Hepatocyte (in vitro differentiated cells): ENCODE results near the gene LRCH1.

Experiments
- CTCF ChIP-seq: fragments of 200-600 bp; sonication (generic); IDR thresholded peaks from 2 replicates; pipeline ENCODE4 v1.5.1; 2016; ENCODE audit warnings: antibody characterized with exemption, mild to moderate bottlenecking; ENCODE audit not compliant: poor library complexity
- EZH2 ChIP-seq: fragments of 200-600 bp; sonication (generic); IDR thresholded peaks from 2 replicates; pipeline ENCODE4 v1.6.1; 2016; ENCODE audit warnings: antibody characterized with exemption, mild to moderate bottlenecking, borderline replicate concordance

- TF ChIP-seq EZH2 = no peak
- TF ChIP-seq CTCF = no peak
Measured at GRCh38 chr13:46728777-46729176, 175.8 kb downstream of the LRCH1 start.
